NT2/D1 (cell line): ENCODE measurements around the gene KIRREL2.

Experiments
- SUZ12 ChIP-seq: IDR thresholded peaks from 2 replicates; pipeline ENCODE4 v1.6.1; 2011; ENCODE audit not compliant: insufficient read length, insufficient read depth; ENCODE audit errors: extremely low read depth
- YY1 ChIP-seq: IDR thresholded peaks from 2 replicates; pipeline ENCODE4 v1.6.1; 2011; ENCODE audit not compliant: insufficient read length, insufficient read depth
- ZNF274 ChIP-seq: IDR thresholded peaks from 2 replicates; pipeline ENCODE4 v1.6.1; 2011; ENCODE audit warnings: mild to moderate bottlenecking, low read depth, low read length

- TF ChIP-seq YY1 (no peak), ZNF274 (no peak), SUZ12 (no peak)
These were observed 11.3 kb upstream of the KIRREL2 start for GRCh38 chr19:35845215-35846037.
